ENCODE results near the gene UBAP1L.

DNA sequence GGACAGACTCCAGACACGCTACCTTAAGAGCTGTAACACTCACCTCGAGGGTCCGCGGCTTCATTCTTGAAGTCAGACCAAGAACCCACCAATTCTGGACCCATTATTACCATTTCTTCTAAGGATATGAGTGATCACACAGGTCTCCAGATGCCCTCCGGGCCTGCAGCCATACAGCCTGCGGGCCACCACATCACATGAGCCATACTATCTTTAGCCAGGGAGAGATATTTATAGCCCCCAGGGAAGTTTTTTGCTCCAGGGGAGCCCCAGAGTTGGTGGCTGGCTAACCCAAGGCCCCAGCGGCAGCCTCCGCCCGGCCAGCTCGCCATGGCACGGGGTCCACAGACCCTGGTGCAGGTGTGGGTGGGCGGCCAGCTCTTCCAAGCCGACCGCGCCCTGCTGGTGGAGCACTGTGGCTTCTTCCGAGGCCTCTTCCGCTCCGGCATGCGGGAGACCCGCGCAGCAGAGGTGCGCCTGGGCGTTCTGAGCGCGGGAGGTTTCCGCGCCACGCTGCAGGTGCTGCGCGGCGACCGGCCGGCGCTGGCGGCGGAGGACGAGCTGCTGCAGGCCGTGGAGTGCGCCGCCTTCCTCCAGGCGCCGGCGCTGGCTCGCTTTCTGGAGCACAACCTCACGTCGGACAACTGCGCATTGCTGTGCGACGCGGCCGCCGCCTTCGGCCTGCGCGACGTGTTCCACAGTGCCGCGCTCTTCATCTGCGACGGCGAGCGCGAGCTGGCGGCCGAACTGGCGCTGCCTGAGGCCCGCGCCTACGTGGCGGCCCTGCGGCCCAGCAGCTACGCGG is 38.3 kb downstream of the UBAP1L start, which contains the start of gene KBTBD13:
- no peak for TF ChIP-seq CTCF (IDR thresholded peaks at IDR 0.05)
- no peak for TF ChIP-seq POLR2A (IDR thresholded peaks at IDR 0.05)

All from testis (tissue), 2 donors.